HepG2 (cell line): Measurements from ENCODE around the gene ZNF19. TPM values are rescaled to one million over a fixed set of nuclear protein-coding genes. Genes with fewer than 3 reads are reported as not detected.
A peak's percentile ranks its signal among the peaks of the same experiment; 100 is the strongest.

Experiments used
- BORCS8-MEF2B ChIP-seq: sonication (generic); formaldehyde crosslinking; IDR thresholded peaks from 2 replicates; pipeline ENCODE4 v1.8.0; 2022; ENCODE audit warnings: mild to moderate bottlenecking, missing genetic modification reagents
- GATA4 ChIP-seq: sonication (generic); IDR thresholded peaks from 2 replicates; pipeline ENCODE4 v1.6.1; 2016; ENCODE audit warnings: antibody characterized with exemption, low read depth, borderline replicate concordance
- TGIF2 ChIP-seq: IDR thresholded peaks from 2 replicates; pipeline ENCODE4 v1.6.1; 2016; ENCODE audit warnings: control low read depth, missing compliant biosample characterization
- U2AF2 ChIP-seq: fragments of 200-400 bp; formaldehyde crosslinking; IDR thresholded peaks from 2 replicates; pipeline ENCODE4 v1.6.1; 2017; ENCODE audit warnings: low read depth, mild to moderate bottlenecking, low read length
- ZFP1 ChIP-seq: IDR thresholded peaks from 2 replicates; pipeline ENCODE4 v1.6.1; 2016
- ZFP90 ChIP-seq: sonication (generic); formaldehyde crosslinking; IDR thresholded peaks from 2 replicates; pipeline ENCODE4 v1.8.0; 2022; ENCODE audit warnings: missing genetic modification reagents, mild to moderate bottlenecking, inconsistent platforms, borderline replicate concordance
- ZNF446 ChIP-seq: sonication (generic); formaldehyde crosslinking; IDR thresholded peaks from 2 replicates; pipeline ENCODE4 v1.5.0; 2020; ENCODE audit warnings: mild to moderate bottlenecking, missing genetic modification reagents
- ZNF709 ChIP-seq: sonication (generic); formaldehyde crosslinking; IDR thresholded peaks from 2 replicates; pipeline ENCODE4 v1.5.0; 2020; ENCODE audit warnings: mild to moderate bottlenecking, missing genetic modification reagents
- ZNF713 ChIP-seq: sonication (generic); formaldehyde crosslinking; IDR thresholded peaks from 2 replicates; pipeline ENCODE4 v1.4.0; 2020; ENCODE audit warnings: mild to moderate bottlenecking, missing genetic modification reagents
- polyA plus RNA-seq, 8 experiments: library from polyadenylated mRNA; depleted of rRNA in 3 of 8; stranded (reverse) in 7 of 8; unstranded in 1 of 8; fragments of >200 nt; fragmentation: Illumina TruSeq in 4 of 8; extraction: Trizol in 4 of 8; gene quantifications; 2 replicates each; pipeline versions ENCODE4 v1.2.1 to v1.2.3, GENCODE V29; 2011 to 2016; ENCODE audit warnings: low read depth in 4 of 8, missing spikeins in 1 of 8, mixed read lengths in 1 of 8; ENCODE audit not compliant: insufficient read depth in 1 of 8
- total RNA-seq, 5 experiments: library from RNA; depleted of rRNA; stranded (reverse); fragments of >200 nt; fragmentation: Illumina TruSeq; extraction: Trizol; gene quantifications; 2 replicates each; pipeline ENCODE4 v1.2.3, GENCODE V29; 2016; ENCODE audit warnings: low read depth in 1 of 5
- TF ChIP-seq, protein P1 (sequence below): sonication (generic); formaldehyde crosslinking; IDR thresholded peaks from 2 replicates; pipeline ENCODE4 v1.9.0; 2021; ENCODE audit warnings: missing genetic modification reagents, borderline replicate concordance
- TF ChIP-seq, protein P2 (sequence below): sonication (generic); formaldehyde crosslinking; IDR thresholded peaks from 2 replicates; pipeline ENCODE4 v1.4.0; 2020; ENCODE audit warnings: missing genetic modification reagents, mild to moderate bottlenecking, borderline replicate concordance
- TF ChIP-seq, protein P3 (sequence below), 2 experiments: sonication (generic) in 1 of 2; formaldehyde crosslinking in 1 of 2; IDR thresholded peaks; 2 replicates each; pipeline versions ENCODE4 v1.5.1 to v1.6.1; 2011 to 2020; ENCODE audit warnings: borderline replicate concordance in 1 of 2, low read depth in 1 of 2, low read length in 1 of 2, mild to moderate bottlenecking in 1 of 2, missing genetic modification reagents in 1 of 2, moderate library complexity in 1 of 2
- TF ChIP-seq, protein P4 (sequence below): conservative IDR thresholded peaks from 2 replicates; pipeline ENCODE4 v1.6.1; 2018; ENCODE audit warnings: missing genetic modification reagents
- TF ChIP-seq, protein P5 (sequence below): sonication (generic); formaldehyde crosslinking; IDR thresholded peaks from 2 replicates; pipeline ENCODE4 v1.5.0; 2020; ENCODE audit warnings: mild to moderate bottlenecking, missing genetic modification reagents, borderline replicate concordance

Gene ZNF19
- total and polyA plus RNA-seq, 2 of the 13 experiments (the other 11 are each of a cell fraction or from before 2014, with no cell fraction given): 3.2 to 5.8 TPM

DNA sequence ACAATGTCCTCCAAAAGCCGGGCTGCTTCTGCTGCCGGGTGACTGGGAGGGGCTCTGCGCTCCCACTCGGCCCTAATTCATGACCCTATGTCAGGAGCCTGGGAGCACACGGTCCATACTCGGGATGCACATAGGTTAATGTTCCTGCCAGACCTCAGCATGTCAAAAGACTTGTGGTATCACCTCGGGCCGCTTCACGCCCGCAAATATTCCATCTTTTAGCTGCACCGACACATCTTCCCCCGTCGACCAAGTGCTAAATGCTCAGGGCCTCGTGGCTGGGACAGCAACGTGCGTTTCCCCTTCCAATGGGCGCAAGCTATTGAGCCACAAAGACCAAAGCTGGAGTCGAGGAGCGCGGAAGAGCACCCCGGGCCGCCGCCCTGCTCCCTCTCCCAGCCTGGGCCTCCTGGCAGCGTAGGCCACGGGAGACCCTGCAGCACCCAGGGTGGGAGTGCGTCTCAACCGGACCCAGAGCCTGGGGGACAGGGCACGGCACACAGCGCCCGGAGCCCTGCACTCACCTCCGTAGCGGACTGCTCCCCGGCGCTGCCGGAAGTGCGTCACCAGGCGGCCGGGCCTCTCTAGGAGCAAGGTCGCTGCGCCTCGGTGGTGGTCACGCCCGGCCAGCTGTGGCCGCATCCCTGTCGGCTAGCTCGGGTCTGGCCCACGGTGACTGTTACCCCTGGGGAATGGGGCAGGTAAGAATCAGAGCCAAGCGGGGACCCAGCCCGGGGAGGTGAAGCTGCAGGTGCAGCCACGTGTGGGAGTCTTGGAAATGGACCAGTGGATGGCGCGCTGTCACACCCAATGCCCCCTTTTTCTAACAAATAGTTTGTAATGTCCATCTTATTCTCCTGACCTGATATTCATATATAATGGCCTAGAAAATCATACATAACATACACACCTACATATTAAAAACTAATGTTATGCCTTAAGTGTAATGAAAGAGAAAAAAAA lies 27.2 kb downstream of the ZNF19 start, which contains the start of gene ZNF23 (continued):
- TF ChIP-seq, protein P1, sequence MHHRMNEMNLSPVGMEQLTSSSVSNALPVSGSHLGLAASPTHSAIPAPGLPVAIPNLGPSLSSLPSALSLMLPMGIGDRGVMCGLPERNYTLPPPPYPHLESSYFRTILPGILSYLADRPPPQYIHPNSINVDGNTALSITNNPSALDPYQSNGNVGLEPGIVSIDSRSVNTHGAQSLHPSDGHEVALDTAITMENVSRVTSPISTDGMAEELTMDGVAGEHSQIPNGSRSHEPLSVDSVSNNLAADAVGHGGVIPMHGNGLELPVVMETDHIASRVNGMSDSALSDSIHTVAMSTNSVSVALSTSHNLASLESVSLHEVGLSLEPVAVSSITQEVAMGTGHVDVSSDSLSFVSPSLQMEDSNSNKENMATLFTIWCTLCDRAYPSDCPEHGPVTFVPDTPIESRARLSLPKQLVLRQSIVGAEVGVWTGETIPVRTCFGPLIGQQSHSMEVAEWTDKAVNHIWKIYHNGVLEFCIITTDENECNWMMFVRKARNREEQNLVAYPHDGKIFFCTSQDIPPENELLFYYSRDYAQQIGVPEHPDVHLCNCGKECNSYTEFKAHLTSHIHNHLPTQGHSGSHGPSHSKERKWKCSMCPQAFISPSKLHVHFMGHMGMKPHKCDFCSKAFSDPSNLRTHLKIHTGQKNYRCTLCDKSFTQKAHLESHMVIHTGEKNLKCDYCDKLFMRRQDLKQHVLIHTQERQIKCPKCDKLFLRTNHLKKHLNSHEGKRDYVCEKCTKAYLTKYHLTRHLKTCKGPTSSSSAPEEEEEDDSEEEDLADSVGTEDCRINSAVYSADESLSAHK (CRISPR knock-in tag): 0 out of 2 replicates have a peak, but pooled peaks have one; percentile 83
- peak; percentile 71; the same call in 1 of the 2 replicates for TF ChIP-seq TGIF2 (CRISPR knock-in tag)
- no peak; the same call in 1 of the 2 replicates for TF ChIP-seq ZNF713 (CRISPR knock-in tag)
- peak; percentile 84 for TF ChIP-seq BORCS8-MEF2B (CRISPR knock-in tag)
- TF ChIP-seq U2AF2: no peak
- no peak for TF ChIP-seq ZNF446
- TF ChIP-seq, protein P2, sequence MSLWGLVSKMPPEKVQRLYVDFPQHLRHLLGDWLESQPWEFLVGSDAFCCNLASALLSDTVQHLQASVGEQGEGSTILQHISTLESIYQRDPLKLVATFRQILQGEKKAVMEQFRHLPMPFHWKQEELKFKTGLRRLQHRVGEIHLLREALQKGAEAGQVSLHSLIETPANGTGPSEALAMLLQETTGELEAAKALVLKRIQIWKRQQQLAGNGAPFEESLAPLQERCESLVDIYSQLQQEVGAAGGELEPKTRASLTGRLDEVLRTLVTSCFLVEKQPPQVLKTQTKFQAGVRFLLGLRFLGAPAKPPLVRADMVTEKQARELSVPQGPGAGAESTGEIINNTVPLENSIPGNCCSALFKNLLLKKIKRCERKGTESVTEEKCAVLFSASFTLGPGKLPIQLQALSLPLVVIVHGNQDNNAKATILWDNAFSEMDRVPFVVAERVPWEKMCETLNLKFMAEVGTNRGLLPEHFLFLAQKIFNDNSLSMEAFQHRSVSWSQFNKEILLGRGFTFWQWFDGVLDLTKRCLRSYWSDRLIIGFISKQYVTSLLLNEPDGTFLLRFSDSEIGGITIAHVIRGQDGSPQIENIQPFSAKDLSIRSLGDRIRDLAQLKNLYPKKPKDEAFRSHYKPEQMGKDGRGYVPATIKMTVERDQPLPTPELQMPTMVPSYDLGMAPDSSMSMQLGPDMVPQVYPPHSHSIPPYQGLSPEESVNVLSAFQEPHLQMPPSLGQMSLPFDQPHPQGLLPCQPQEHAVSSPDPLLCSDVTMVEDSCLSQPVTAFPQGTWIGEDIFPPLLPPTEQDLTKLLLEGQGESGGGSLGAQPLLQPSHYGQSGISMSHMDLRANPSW (CRISPR knock-in tag): no peak; the same call in 1 of the 2 replicates
- TF ChIP-seq ZNF709 (CRISPR knock-in tag): no peak
- peak; percentile 94 for TF ChIP-seq ZFP90 (CRISPR knock-in tag)
- TF ChIP-seq ZFP1 (CRISPR knock-in tag): peak; percentile 72; the same call in 1 of the 2 replicates
- peak; percentile 83 for TF ChIP-seq GATA4
- TF ChIP-seq, protein P3, sequence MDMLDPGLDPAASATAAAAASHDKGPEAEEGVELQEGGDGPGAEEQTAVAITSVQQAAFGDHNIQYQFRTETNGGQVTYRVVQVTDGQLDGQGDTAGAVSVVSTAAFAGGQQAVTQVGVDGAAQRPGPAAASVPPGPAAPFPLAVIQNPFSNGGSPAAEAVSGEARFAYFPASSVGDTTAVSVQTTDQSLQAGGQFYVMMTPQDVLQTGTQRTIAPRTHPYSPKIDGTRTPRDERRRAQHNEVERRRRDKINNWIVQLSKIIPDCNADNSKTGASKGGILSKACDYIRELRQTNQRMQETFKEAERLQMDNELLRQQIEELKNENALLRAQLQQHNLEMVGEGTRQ (IDR thresholded peaks at IDR 0.05; ENCODE audit: low read depth, low read length): no peak
- TF ChIP-seq, protein P3 (CRISPR knock-in tag; IDR thresholded peaks at IDR 0.05; ENCODE audit: borderline replicate concordance): no peak
- TF ChIP-seq, protein P4, sequence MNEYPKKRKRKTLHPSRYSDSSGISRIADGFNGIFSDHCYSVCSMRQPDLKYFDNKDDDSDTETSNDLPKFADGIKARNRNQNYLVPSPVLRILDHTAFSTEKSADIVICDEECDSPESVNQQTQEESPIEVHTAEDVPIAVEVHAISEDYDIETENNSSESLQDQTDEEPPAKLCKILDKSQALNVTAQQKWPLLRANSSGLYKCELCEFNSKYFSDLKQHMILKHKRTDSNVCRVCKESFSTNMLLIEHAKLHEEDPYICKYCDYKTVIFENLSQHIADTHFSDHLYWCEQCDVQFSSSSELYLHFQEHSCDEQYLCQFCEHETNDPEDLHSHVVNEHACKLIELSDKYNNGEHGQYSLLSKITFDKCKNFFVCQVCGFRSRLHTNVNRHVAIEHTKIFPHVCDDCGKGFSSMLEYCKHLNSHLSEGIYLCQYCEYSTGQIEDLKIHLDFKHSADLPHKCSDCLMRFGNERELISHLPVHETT (CRISPR knock-in tag): peak; percentile 88
- TF ChIP-seq, protein P5, sequence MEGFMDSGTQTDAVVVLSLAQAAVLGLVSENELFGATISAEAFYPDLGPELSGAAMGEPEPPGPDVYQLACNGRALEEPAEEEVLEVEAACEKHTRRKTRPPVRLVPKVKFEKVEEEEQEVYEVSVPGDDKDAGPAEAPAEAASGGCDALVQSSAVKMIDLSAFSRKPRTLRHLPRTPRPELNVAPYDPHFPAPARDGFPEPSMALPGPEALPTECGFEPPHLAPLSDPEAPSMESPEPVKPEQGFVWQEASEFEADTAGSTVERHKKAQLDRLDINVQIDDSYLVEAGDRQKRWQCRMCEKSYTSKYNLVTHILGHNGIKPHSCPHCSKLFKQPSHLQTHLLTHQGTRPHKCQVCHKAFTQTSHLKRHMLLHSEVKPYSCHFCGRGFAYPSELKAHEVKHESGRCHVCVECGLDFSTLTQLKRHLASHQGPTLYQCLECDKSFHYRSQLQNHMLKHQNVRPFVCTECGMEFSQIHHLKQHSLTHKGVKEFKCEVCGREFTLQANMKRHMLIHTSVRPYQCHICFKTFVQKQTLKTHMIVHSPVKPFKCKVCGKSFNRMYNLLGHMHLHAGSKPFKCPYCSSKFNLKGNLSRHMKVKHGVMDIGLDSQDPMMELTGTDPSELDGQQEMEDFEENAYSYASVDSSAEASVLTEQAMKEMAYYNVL: peak; percentile 91
